Erythroblast (primary cell): ENCODE measurements around the gene UCP1.

ENCODE experiments used
- GATA1 ChIP-seq: IDR thresholded peaks from 2 replicates; pipeline ENCODE4 v1.6.1; 2011; ENCODE audit warnings: low read depth, mild to moderate bottlenecking, control low read depth, low read length, moderate library complexity
- POLR2A ChIP-seq: IDR thresholded peaks from 2 replicates; pipeline ENCODE4 v1.6.1; 2011; ENCODE audit warnings: mild to moderate bottlenecking, low read length

DNA sequence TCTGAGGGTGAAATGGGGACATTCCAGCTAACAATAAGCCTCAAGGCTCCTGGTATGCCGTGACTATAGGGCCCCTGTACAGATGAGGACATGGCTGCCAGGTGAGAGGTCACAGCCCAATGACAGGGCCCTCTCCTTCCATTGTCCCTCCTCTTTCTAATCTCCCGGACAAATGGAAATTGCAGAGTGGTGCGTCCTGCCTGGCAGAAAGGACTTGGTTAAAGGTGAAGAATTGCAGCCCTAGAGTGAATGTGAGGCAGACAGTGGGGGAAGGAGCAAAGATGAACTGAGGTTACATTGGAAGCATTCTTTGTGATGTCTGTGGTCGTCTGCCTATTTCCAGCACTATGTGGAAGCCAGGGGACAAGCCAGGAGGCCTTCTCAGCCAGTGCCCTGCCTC is 6.7 kb upstream of the UCP1 start:
- TF ChIP-seq POLR2A (no peak), GATA1 (no peak)
